Right renal pelvis (tissue), 4 donors: ENCODE measurements around the gene GPX5. TPM values are rescaled to one million over a fixed set of nuclear protein-coding genes. Genes with fewer than 3 reads are reported as not detected.
"Not testable (repeated sequence)": the region's sequence is repeated elsewhere in the genome, so short reads cannot be mapped to it uniquely, and the experiment has no call there.

Experiments
- DNase-seq, 4 donors: peaks; one replicate each; pipeline ENCODE4 v3.0.0-alpha.2; 2013; ENCODE audit warnings: low read depth in 4 of 4, low spot score in 3 of 4, missing footprints in 1 of 4
- polyA plus RNA-seq, 4 donors: library from polyadenylated mRNA; unstranded; fragments of 120-200 nt; gene quantifications; one replicate each; pipeline ENCODE4 v1.2.1, GENCODE V29; 2013; ENCODE audit not compliant: insufficient read length in 4 of 4

GPX5 gene
- not detected for polyA plus RNA-seq

DNA sequence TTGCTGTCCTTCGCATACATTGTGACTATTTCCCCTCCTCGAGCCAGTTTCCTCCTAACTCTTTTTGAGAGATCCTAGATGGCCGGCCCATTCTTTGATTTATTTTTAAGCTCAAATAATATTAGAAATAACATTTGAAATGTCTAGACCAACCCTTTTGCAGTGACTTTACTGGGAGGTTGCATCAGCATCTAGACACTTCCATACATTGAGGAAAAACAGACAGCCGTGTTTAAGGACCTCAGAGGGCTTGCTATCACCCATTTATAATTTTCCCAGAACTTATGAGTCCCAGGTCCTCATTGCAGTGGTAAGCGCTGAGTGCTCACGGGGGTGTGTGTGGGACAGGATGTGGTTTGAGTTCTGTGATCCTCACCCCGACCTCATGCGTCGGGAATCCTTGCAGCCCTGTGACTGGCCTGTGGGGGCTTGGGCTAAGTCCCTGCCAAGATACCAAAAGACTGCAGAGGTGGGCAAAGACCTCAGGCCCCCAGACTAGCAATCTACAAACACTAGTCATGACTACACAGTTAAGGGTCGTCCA, at the start of gene GPX5:
GPX5 (plus strand) TSS at position 386 of the 544 bp plus-strand sequence; CDS start at position 519, 133 bp downstream.
- DNase-seq = no peak

DNA sequence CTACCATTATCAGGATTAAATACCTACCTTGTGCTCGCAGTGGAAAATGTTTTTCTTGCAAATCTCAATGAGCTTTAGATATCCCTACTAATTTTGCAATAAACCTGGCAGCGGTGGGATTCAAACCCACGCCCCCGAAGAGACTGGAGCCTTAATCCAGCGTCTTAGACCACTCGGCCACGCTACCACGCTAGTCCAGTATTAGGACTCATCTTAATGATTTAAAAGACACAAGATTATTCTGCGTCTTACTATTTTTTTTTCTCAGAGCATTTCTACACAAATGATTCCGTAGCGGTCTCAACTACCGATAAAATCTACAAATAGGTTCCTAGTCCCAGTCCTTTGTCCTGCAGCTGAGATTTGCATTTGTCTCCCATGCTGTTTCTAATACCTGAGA, 47.2 kb upstream of the GPX5 start:
- DNase-seq = no peak

GRCh38 chr6:28480253-28480932, 45.3 kb upstream of the GPX5 start:
- no peak for DNase-seq

GRCh38 chr6:28485482-28485881, 40.2 kb upstream of the GPX5 start:
- no peak for DNase-seq

GRCh38 chr6:28486533-28486932, 39.1 kb upstream of the GPX5 start:
- no peak for DNase-seq

GRCh38 chr6:28486988-28487742, 38.5 kb upstream of the GPX5 start:
- no peak for DNase-seq

DNA sequence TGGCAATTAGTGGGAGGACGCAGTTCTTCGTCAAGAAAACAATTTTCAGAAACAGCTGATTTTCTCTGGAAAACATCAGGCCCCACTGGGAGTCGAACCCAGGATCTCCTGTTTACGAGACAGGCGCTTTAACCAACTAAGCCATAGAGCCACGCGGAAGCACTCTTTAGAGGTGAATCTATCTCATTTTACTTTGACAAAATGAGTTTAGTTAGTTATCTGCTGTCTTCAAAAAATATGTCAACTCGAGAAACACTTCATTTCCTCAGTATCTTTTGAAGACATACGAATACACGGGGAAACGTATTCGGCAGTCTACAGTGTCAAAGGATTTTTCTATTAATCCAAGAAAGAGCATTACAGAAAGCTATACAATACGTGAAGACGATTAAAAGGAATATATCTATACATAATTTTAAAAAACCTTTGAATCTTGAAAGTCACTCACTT, 36.7 kb upstream of the GPX5 start:
- DNase-seq = peak in 1 of 4 donors; percentile 16

GRCh38 chr6:28489366-28490204, 36.1 kb upstream of the GPX5 start:
- DNase-seq = peak in 1 of 4 donors; percentile 18

DNA sequence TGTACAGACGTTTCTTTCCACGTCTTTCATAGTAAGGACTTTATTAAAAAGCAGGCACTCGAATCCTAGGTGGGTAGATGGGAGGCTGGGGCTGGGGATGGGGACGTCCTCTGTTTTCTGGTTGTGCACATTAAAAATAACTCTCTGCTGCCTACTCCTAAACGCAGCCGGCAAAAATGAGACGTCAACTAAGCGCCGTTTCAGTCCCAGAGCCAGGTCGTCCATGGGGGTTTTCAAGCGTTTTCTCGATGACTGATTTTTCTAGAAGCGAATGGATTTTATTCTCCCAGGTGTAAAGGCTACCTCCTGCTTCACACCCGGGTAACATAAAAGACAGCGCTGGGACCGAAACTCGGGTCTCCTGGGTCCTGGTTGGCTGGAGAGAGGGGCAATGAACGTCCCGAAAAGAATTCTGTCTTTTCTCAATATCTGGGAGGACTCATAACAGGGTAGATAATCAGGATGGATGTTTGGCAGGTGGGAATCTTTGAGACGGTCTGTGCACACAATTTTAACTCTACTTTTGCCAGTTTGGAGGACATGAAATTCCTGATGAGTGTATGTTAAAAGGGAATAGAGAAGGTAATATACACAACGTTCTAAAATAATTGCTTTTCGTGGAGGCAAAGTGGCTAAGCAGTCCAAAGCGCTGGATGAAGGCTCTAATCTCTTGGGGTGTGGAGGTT, 35.3 kb upstream of the GPX5 start:
- DNase-seq = peak in 1 of 4 donors; percentile 25

DNA sequence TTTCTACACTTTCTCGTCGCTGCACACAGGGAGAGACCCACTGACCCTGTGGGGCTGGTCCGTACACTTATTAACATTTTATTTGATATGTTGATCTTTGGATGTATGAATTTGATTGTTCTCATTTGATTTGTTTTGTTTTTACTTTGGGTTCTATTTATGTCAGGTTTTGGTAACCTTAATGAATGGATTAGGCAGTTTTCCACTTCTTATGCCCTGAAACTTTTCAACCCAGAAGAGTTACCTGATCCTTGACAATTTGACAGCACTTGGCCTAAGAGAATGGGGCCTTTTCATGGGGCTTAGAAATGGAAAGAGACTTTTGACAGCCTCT, 33.7 kb upstream of the GPX5 start:
- DNase-seq = no peak

DNA sequence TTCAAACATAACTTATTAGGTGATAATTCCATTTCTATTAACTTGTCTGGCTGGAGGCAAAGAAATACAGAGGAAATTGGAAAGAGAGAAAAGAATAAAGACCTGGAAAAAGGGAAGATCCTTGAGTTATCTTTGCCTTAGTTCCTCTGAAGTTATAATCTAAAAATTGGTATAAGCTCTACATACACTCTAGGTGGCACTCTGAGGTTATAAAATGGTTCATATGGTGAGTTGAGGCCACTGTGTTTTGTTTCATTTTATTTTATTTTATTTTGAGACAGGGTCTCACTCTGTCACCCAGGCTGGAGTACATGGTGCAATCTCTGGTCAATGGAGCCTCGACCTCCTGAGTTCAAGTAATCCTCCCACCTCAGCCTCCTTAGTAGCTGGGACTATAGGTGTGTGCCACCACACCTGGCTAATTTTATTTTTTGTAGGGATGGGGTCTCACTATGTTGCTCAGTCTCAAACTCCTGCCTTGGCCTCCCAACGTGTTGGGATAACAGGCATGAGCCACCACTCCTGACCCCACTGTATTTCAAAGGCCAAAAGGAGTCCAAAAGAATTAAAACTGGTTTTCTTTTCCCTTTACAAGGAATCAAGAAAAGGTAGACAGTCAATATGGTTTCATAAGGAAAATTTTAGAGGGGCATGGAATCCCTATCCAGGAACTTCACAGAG, 29.4 kb upstream of the GPX5 start:
- no peak for DNase-seq

DNA sequence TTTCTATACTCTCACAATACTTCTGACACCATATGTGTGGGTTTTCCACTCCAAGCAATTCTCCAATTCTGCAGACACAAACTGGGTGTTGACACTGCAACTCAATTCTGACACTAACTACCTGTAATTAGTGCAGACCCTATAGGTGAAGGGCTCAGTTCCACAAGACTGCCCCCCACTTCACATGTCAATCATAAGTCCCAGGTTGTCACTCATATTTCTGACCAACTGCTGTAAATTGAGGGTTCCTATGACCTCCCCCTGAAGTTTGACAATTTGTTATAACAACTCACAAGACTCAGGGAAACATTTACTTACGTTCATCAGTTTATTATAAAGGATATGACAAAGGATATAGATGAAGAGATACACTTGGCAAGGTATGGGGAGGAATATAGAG, 28.4 kb upstream of the GPX5 start:
- DNase-seq = no peak

GRCh38 chr6:28497893-28498292, 27.8 kb upstream of the GPX5 start:
- no peak for DNase-seq

- DNase-seq = no peak
Measured at GRCh38 chr6:28501259-28501658, 24.4 kb upstream of the GPX5 start.

DNA sequence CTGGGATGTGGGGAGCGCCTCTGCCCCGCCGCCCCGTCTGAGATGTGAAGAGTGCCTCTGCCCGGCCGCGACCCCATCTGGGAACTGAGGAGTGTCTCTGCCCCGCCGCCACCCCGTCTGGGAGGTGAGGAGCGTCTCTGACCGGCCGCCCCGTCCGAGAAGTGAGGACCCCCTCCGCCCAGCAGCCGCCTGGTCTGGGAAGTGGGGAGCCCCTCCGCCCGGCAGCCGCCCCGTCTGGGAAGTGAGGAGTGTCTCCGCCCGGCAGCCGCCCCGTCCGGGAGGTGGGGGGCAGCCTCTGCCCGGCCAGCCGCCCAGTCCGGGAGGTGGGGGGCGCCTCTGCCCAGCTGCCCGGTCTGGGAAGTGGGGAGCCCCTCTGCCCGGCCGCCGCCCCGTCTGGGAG, 23.5 kb upstream of the GPX5 start:
- not testable (repeated sequence) for DNase-seq

DNA sequence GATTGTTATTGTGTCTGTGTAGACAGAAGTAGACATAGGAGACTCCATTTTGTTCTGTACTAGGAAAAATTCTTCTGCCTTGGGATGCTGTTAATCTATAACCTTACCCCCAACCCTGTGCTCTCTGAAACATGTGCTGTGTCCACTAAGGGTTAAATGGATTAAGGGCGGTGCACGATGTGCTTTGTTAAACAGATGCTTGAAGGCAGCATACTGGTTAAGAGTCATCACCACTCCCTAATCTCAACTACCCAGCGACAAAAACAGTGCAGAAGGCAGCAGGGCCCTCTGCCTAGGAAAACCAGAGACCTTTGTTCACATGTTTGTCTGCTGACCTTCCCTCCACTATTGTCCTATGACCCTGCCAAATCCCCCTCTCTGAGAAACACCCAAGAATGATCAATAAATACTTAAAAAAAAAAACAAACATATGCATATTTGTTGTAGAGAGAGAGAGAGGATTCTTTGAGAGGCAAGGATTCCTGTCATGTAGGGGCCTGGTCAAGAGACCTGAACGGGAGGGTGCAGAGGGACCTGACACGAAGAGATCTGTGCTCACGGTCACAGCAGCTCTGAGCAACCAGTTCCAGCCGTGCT, 22.9 kb upstream of the GPX5 start:
- DNase-seq = not testable (repeated sequence)

DNA sequence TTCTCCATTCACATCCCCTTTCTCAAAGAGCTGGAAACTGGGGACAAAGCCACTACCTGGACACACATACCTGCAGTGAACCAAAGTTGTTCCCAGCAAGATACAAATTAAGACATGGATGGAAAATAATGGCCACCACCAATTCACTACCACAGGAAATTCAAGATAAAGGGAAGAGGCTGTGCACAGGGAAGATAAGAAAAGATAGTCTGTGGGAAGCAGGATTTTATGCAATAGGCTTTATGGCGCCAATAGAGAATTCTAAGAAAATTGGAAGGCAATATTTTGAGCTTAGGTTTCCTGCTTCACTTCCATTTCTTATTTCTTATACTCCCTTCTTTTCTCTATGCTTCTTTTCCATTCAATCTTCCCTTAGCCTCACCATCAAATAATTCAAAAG, 19.9 kb upstream of the GPX5 start:
- no peak for DNase-seq

DNA sequence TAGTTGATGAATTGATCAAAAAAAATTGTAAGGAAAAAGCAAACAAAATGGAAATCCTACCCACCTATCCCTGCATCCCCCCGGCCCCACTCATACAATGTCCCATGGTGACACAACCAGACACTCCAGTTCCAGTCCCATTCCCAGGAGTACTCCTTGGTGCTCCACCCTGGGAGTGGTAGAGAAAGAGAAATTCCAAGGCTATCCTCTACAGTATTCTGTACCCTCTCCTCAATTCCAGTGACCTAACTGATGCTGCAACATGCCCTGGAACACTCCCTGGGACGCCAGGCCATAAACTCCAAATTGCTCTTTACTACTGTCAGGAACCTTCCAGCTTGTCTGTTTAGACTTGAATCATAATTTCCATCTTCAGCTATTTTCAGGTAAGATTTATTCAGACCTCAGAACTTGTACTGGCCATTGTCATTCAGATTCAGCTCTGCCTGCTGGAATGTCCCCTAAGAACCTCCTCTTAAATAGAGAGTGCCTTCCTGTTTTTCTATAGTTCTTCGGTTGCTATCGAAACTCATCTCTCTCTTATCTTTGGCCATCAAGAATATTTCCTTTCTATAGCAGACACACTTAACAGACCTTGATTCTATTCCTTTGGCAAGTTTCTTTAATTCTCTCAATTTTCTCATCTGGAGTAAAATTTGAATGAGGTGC, 18.7 kb upstream of the GPX5 start:
- no peak for DNase-seq
